ENCODE results near the gene SLC66A2. TPM values are rescaled to one million over a fixed set of nuclear protein-coding genes. Genes with fewer than 3 reads are reported as not detected.

SLC66A2 gene
- total RNA-seq, 2 donors from 2014 or later = 16.8 to 19.5 TPM

DNA sequence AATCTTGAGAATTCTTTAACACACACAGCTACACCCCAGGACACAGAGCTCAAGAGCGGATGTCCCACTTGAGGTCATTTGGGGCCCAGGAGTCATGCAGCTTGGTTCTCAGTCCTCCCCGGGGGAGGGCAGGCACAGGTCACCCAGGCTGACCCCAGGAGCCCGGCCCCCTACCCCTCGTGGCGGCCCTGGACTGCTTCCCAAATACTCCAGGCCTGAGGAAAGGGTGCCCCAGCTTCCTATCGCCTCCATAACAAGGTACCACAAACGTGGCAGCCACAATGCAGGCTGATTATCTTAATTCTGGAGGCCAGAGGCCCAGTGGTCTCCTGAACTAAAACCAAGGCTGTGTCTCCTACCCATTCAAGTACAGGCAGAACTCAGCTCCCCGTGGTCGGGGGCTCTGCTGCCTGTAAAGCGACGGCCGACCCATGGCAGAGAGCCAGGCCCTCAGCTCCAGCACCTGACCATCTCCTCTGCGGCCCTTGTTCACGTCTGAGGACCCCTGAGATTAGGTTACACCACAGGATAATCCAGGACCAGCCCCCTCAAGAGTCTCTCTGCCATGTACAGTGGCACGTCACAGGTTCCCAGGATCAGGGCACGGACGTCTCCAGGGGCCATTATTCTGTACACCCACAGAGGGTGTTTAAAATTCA is 10.5 kb downstream of the SLC66A2 start:
- no peak for ATAC-seq (replicated peaks)
- H3K27ac Mint-ChIP-seq = no peak overlapping the region
- H3K4me3 Mint-ChIP-seq = no peak overlapping the region
- H3K9me3 Mint-ChIP-seq = peaks cover under 1% of the 10 kb centered on the region
- H3K36me3 Mint-ChIP-seq (ENCODE audit: low read depth) = peaks cover 55% of the 10 kb centered on the region
- H3K4me1 Mint-ChIP-seq = peaks cover 16% of the 10 kb centered on the region
- H3K27me3 Mint-ChIP-seq = no peaks in the 10 kb centered on the region

DNA sequence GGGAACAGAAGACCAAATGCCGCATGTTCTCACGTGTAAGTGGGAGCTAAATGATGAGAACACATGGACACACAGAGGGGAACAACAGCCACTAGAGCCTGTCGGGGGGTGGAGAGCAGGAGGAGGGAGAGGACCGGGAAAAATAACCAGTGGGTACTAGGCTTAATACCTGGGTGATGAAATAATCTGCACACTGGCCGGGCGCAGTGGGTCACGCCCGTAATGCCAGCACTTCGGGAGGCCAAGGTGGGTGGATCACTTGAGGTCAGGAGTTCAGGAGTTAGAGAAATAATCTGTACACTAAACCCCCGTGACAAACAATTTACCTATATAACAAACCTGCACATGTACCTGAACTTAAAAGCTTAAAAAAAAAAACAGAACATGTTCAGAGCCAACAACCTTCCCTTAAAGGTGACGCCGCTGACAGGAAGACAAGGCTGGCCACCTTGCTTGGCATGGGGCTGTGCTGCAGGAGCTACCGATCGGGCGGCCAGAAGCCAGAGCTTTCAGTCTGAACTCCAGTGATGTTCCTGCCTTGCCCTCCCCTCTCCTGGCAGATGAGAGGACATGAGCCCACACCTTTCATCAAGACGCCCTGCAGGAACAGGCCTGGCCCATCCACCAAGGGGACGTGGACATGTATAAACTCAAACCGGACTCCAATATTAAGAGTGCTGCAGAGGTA is 11.2 kb downstream of the SLC66A2 start:
- Mint-ChIP-seq H3K4me1 (peaks cover 15% of the 10 kb centered on the region), H3K36me3 (ENCODE audit: low read depth) (peaks cover 62% of the 10 kb centered on the region), H3K9me3 (peaks cover 7% of the 10 kb centered on the region), H3K27ac (no peak overlapping the region), H3K27me3 (no peaks in the 10 kb centered on the region), H3K4me3 (no peak overlapping the region)
- ATAC-seq (replicated peaks) = no peak

DNA sequence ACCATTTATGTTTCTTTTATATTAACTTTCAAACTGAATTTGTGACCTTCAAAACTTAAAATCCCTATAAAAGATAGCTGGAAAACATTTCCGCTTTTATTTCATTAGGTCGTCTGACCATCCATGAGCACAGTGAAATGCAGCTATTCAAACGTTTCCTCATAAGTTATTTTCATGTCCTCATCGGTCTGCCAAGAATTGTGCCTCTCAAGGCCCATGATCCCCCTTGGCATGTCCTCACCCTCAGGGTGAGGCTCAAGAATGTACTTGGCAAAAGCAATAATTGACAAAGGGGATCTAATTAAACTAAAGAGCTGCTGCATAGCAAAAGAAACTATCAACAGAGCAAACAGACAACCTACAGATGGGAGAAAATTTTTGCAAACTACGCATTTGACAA is 12.4 kb downstream of the SLC66A2 start:
- H3K9me3 Mint-ChIP-seq = peaks cover 7% of the 10 kb centered on the region
- no peak for ATAC-seq (replicated peaks)
- H3K4me1 Mint-ChIP-seq = peaks cover 6% of the 10 kb centered on the region
- no peak overlapping the region for H3K4me3 Mint-ChIP-seq
- no peak overlapping the region for H3K27ac Mint-ChIP-seq
- peaks cover 73% of the 10 kb centered on the region for H3K36me3 Mint-ChIP-seq (ENCODE audit: low read depth)
- H3K27me3 Mint-ChIP-seq = no peaks in the 10 kb centered on the region

DNA sequence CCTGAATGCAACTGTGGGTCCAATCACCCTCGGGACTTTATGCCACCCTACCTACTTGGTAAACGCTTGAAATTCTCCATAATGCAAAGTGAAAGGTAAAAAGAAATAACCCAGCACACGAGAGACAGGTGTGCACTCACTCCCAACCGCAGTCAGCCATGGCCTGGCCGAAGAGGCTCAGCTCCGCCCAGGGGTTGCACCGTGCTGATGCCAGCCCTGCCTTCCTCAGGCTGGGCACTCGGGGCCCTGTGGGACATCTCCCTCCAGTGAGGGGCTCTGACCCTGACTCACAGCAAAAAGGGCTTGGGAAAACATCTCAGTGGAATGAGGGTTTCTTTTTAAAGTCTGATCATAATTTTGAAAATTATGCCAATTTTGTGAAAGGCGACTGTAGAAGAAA is 13.3 kb downstream of the SLC66A2 start:
- ATAC-seq (replicated peaks) = no peak
- H3K4me3 Mint-ChIP-seq = no peak overlapping the region

DNA sequence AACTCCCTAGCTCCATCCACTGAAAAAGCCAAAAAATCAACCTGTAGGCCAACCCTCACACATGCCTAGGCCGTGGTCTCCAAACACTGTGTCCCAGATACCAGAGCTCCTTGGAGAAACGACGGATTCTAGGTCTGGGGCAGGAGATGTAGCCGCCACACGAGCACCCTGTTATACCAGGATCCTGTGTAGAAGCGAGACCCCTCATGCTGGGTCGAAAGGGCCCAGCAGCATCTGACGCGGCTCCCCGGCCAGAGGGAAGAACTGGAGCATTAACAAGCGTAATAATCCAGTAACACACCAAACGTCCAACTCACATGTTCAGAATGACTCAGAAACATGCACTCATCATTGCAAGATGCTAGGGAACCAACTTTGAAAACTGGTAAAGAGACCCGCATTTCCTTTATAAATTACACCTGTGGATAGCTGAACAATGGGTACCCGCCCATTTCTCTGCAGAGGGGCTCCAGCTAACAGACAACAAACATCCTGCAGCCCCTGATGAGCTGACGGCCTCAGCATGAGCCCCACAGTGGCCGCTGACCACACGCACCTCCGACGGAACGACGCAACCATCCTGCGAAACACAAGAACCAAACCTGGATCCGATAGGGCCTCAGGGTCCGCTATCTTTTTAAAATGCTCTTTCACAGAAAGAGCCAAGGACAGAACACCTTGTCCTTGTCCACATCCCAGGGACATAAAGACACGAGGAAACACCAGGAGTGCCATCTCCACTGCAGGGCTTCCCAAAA is 14.2 kb downstream of the SLC66A2 start:
- no peak overlapping the region for H3K27ac Mint-ChIP-seq
- peaks cover 14% of the 10 kb centered on the region for H3K9me3 Mint-ChIP-seq
- ATAC-seq (replicated peaks) = no peak
- no peaks in the 10 kb centered on the region for H3K27me3 Mint-ChIP-seq
- peaks cover 84% of the 10 kb centered on the region for H3K36me3 Mint-ChIP-seq (ENCODE audit: low read depth)
- peaks cover 6% of the 10 kb centered on the region for H3K4me1 Mint-ChIP-seq
- no peak overlapping the region for H3K4me3 Mint-ChIP-seq

More for the DNA sequence above, 13.3 kb downstream of the SLC66A2 start:
- Mint-ChIP-seq H3K36me3 (ENCODE audit: low read depth) (peaks cover 82% of the 10 kb centered on the region), H3K27me3 (no peaks in the 10 kb centered on the region), H3K4me1 (peaks cover 6% of the 10 kb centered on the region), H3K27ac (no peak overlapping the region), H3K9me3 (peaks cover 7% of the 10 kb centered on the region)

DNA sequence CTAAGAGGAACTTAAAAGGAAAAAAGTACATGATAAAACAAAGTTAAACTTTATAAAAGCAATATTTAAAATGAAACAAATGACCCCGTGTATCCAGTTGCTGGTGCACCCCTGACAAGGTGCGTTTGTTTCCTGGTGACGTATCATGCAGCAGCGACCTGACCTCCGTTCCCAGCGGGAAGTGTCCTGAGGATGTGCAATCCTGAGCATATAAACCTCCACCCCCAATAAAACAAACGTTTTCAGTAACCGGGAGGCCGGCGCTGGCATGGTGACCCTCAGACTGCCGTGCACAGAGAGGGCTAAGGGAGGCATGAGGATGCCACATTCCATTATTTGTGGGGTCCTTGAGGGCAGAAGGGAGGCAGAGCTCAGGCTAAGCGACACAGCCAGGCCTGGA is 14.8 kb downstream of the SLC66A2 start:
- no peaks in the 10 kb centered on the region for H3K27me3 Mint-ChIP-seq

DNA sequence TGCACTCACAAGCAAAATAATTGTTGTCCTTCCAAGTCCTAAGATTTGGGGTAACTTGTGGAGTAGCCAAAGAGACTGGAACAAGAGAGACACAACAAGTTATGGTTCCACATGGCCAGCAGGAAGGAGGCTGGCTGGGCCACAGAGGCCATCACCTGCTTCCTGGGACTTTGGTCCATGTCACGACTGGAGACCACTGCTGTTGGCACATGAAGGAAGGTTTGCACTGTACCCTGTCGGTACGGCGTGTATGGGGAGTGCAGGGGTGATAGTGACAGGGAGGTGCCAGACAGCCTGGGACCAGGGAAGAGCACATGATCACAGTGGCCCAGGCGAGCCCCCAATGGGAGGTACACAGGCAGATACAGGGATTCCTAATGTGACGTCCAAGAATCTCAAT is 15.5 kb downstream of the SLC66A2 start:
- no peak for ATAC-seq (replicated peaks)
- peaks cover 22% of the 10 kb centered on the region for H3K9me3 Mint-ChIP-seq
- no peaks in the 10 kb centered on the region for H3K27me3 Mint-ChIP-seq
- peaks cover 90% of the 10 kb centered on the region for H3K36me3 Mint-ChIP-seq (ENCODE audit: low read depth)
- no peak overlapping the region for H3K27ac Mint-ChIP-seq
- H3K4me1 Mint-ChIP-seq = peaks cover 6% of the 10 kb centered on the region
- H3K4me3 Mint-ChIP-seq = no peak overlapping the region

More for the DNA sequence above, 14.8 kb downstream of the SLC66A2 start:
- Mint-ChIP-seq H3K4me1 (peaks cover 6% of the 10 kb centered on the region), H3K27ac (no peak overlapping the region), H3K36me3 (ENCODE audit: low read depth) (peaks cover 83% of the 10 kb centered on the region), H3K4me3 (no peak overlapping the region), H3K9me3 (peaks cover 17% of the 10 kb centered on the region)
- ATAC-seq (replicated peaks) = no peak

DNA sequence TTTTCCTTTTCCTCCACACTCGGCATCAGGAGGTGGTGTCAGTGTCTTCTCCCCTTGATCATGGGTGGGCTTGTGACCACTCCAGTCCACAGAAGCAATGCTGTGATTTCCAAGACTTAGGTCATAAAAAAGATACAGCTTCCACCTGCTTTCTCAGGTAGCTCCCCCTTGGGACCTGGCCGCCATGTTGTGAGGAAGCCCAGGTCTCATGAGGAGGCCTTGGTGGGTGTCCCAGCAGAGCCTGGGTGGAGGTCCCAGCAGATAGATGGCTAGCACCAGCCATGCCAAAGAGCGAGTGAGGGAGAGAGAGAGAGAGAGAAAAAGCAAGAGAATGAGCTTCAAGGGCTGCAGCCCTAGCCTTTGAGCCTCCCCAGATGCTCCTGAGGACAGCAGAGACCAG is 16.0 kb downstream of the SLC66A2 start:
- Mint-ChIP-seq H3K27me3 (no peaks in the 10 kb centered on the region), H3K36me3 (ENCODE audit: low read depth) (peaks cover 91% of the 10 kb centered on the region), H3K9me3 (peaks cover 22% of the 10 kb centered on the region), H3K4me1 (peaks cover 6% of the 10 kb centered on the region), H3K27ac (no peak overlapping the region), H3K4me3 (no peak overlapping the region)
- no peak for ATAC-seq (replicated peaks)

DNA sequence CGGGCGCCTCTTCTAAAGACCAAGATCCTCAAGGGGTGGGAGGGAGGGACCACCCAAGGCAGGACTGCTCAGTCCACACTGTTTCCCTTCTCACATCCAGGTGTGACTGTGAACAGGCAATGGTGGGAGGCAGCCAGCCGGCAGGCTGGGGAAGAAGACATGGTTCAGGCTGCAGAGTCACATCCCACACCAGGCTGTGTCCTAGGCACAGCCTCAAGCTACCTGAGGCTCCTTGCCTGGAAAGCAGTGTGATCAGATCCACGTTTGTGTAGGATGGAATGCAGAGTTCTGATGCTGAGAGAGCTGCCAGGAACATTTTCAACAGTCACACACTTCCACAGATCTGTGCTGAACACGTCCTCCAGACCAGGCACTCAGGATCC is 16.4 kb downstream of the SLC66A2 start:
- H3K9me3 Mint-ChIP-seq = peaks cover 22% of the 10 kb centered on the region

DNA sequence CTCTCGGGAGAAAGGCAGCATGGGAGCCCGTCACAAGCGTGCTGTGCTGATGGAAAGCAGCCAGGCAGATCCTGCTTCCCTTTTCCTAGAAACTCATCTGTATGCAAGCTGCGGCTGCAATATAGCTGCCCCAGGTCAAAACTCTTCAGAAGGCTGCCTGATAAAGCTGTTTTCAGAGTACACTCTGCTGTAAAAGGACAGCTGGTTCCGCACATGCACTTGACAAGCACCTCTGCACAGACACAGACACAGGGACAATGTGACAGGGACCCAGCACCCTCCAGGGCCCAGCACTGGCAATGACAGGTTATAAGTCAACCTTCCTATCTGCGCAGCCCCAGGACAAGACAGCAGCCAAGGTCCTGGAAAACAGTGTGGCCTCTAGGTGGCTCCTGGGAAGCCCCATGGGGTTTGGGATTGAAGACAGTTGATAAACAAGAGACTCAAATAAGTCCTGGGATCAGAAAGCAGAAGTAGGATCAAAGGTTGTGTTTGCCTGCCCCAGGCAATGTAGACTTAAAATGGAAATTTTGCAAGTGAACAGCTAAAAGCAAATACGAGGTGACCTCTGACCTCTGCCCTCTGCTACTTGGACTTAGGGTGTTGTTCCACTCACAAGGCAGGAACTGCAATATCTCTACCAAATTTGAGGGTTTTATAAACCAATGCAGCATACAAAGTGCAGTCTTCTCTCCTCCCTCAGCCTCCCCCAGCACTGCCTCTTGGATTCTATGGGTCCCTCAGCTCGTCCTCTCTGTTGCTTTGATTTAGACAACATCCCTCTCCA is 16.9 kb downstream of the SLC66A2 start:
- H3K36me3 Mint-ChIP-seq (ENCODE audit: low read depth) = peaks cover 93% of the 10 kb centered on the region
- H3K27me3 Mint-ChIP-seq = no peaks in the 10 kb centered on the region
- peaks cover 27% of the 10 kb centered on the region for H3K9me3 Mint-ChIP-seq
- no peak for ATAC-seq (replicated peaks)
- H3K4me3 Mint-ChIP-seq = no peak overlapping the region
- H3K4me1 Mint-ChIP-seq = peaks cover 6% of the 10 kb centered on the region
- no peak overlapping the region for H3K27ac Mint-ChIP-seq

More for the DNA sequence above, 16.4 kb downstream of the SLC66A2 start:
- no peak for ATAC-seq (replicated peaks)
- Mint-ChIP-seq H3K27ac (no peak overlapping the region), H3K27me3 (no peaks in the 10 kb centered on the region), H3K4me1 (peaks cover 6% of the 10 kb centered on the region), H3K4me3 (no peak overlapping the region), H3K36me3 (ENCODE audit: low read depth) (peaks cover 93% of the 10 kb centered on the region)

DNA sequence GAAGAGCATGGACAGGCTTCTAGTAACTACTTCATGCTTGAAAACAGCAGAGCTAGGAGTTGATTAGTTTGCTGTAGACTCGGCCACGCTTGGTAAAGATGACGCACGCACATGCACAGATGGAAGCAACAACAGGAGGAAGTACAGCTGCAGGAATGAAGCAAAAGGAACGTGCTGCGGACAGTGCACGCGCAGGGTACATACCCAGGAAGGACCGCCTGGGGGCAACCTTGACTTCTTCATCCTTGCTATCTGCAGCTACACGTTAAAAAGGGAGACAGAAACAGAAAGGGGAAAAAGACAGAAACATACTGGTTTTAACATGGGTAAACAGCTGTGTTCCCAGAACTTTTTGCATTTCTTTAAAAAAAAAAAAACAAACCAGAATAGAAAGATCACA is 17.7 kb downstream of the SLC66A2 start:
- H3K9me3 Mint-ChIP-seq = peaks cover 32% of the 10 kb centered on the region
- H3K36me3 Mint-ChIP-seq (ENCODE audit: low read depth) = peaks cover 93% of the 10 kb centered on the region
- H3K27ac Mint-ChIP-seq = no peak overlapping the region
- no peaks in the 10 kb centered on the region for H3K27me3 Mint-ChIP-seq
- no peak for ATAC-seq (replicated peaks)
- peaks cover 10% of the 10 kb centered on the region for H3K4me1 Mint-ChIP-seq
- no peak overlapping the region for H3K4me3 Mint-ChIP-seq

DNA sequence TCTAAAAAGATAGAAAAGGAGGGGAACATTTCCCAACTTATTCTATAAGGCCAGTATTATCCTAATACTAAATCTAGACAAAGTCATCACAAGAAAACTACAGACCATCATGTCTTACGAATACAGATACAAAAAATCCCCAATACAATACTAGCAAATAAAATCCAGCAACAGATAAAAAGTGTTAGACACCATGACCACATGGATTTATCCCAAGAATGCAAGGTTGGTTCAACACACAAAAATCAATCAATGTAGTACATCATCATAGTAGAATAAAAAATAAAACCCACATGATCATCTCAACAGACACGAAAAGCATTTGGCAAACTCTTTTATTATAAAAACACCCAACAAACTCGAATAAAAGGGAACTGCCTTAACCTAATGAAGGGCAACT is 18.5 kb downstream of the SLC66A2 start:
- no peak for ATAC-seq (replicated peaks)
- Mint-ChIP-seq H3K4me3 (no peak overlapping the region), H3K4me1 (peaks cover 10% of the 10 kb centered on the region), H3K27me3 (no peaks in the 10 kb centered on the region), H3K27ac (no peak overlapping the region), H3K9me3 (peaks cover 33% of the 10 kb centered on the region), H3K36me3 (ENCODE audit: low read depth) (peaks cover 95% of the 10 kb centered on the region)

DNA sequence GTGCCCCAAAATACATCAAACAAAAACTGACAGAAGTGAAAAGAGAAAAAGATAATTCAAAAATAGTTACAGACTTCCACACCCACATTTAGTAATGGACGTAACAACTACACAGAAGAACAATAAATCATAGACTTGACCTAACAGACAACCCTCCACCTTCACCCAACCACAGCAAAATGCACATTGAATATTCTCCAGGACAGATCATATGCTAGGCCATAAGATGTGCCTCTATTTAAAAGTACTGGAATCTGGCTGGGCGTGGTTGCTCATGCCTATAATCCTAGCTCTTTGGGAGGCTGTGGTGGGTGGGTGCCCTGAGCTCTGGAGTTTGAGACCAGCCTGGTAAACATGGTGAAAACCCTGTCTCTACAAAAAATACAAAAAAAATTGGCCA is 20.0 kb downstream of the SLC66A2 start:
- peaks cover 82% of the 10 kb centered on the region for H3K36me3 Mint-ChIP-seq (ENCODE audit: low read depth)
- peaks cover 4% of the 10 kb centered on the region for H3K4me1 Mint-ChIP-seq
- peaks cover 33% of the 10 kb centered on the region for H3K9me3 Mint-ChIP-seq

DNA sequence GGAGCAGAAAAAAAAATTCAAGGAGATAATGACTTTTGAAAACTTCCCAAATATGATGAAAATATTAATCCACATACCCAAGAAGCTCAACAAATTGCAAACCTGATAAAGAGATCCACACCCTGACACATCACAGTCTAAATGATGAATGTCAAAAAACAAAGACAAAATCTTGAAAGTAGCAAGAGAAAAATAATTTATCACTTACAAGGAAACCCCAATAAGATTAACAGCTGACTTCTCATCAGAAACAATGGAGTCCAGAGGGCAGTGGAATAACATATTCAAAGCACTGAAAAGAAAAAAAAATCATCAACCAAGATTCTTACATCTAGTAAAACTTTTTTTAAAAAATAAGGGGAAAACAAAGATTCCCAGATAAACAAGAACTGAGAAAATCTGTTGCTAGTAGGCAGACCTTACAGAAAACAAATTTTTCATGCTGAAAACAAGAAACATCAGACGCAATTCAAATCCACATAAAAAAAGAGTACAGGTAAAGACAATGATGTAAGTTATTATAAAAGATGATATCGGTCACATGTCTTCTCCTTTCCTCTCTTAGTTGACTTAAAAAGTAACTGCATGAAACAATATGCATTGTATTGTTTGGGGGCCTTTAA is 21.3 kb downstream of the SLC66A2 start:
- Mint-ChIP-seq H3K4me3 (no peak overlapping the region), H3K36me3 (ENCODE audit: low read depth) (peaks cover 69% of the 10 kb centered on the region), H3K9me3 (peaks cover 26% of the 10 kb centered on the region), H3K27me3 (no peaks in the 10 kb centered on the region), H3K4me1 (peaks cover 4% of the 10 kb centered on the region), H3K27ac (no peak overlapping the region)
- no peak for ATAC-seq (replicated peaks)

More for the DNA sequence above, 20.0 kb downstream of the SLC66A2 start:
- no peaks in the 10 kb centered on the region for H3K27me3 Mint-ChIP-seq
- H3K4me3 Mint-ChIP-seq = no peak overlapping the region
- H3K27ac Mint-ChIP-seq = no peak overlapping the region
- ATAC-seq (replicated peaks) = no peak

All from activated T-helper 17 cell treated with anti-CD3 and anti-CD28 coated beads, Interleukin-2, amount 50 U/mL, for 72 hours (primary cell).